DMS79 (cell line): ENCODE results near the gene S100A9.
"Not testable (repeated sequence)": the region's sequence is repeated elsewhere in the genome, so short reads cannot be mapped to it uniquely, and the experiment has no call there.

Experiments used
- DNase-seq: peaks from one replicate; lab custom pipeline; 2025; lab: John Stamatoyannopoulos, UW

Gene S100A9

GRCh38 chr1:153357853-153358690 lies at the start of gene S100A9:
S100A9 (plus strand) TSS chr1:153357854; CDS start chr1:153358284, 430 bp downstream.
- no peak for DNase-seq

GRCh38 chr1:153308540-153308939 lies 49.1 kb upstream of the S100A9 start:
- no peak for DNase-seq

- DNase-seq: no peak
Measured at GRCh38 chr1:153309441-153309840, 48.2 kb upstream of the S100A9 start.

GRCh38 chr1:153310526-153310925 lies 47.1 kb upstream of the S100A9 start:
- no peak for DNase-seq

GRCh38 chr1:153312570-153313186 lies 45.0 kb upstream of the S100A9 start, which contains the start of gene PGLYRP3:
PGLYRP3 (minus strand) TSS chr1:153312952; CDS start chr1:153310665, 2,287 bp downstream.
- DNase-seq: no peak

- DNase-seq: no peak
Measured at GRCh38 chr1:153313288-153313687, 44.4 kb upstream of the S100A9 start.

- not testable (repeated sequence) for DNase-seq
Measured at GRCh38 chr1:153314388-153314787, 43.3 kb upstream of the S100A9 start.

GRCh38 chr1:153316013-153316412 lies 41.6 kb upstream of the S100A9 start:
- DNase-seq: not testable (repeated sequence)

- not testable (repeated sequence) for DNase-seq
Measured at GRCh38 chr1:153318145-153318544, 39.5 kb upstream of the S100A9 start.

- no peak for DNase-seq
Measured at GRCh38 chr1:153322568-153322967, 35.1 kb upstream of the S100A9 start.

GRCh38 chr1:153324912-153325311 lies 32.7 kb upstream of the S100A9 start:
- no peak for DNase-seq

GRCh38 chr1:153333902-153334301 lies 23.8 kb upstream of the S100A9 start:
- no peak for DNase-seq

- DNase-seq: no peak
Measured at GRCh38 chr1:153336650-153337049, 21.0 kb upstream of the S100A9 start.

- DNase-seq: no peak
Measured at GRCh38 chr1:153337980-153338853, 19.4 kb upstream of the S100A9 start.

GRCh38 chr1:153339802-153340201 lies 17.9 kb upstream of the S100A9 start:
- no peak for DNase-seq

GRCh38 chr1:153340356-153340755 lies 17.3 kb upstream of the S100A9 start:
- DNase-seq: no peak

GRCh38 chr1:153341431-153341934 lies 16.2 kb upstream of the S100A9 start:
- DNase-seq: no peak

- no peak for DNase-seq
Measured at GRCh38 chr1:153342178-153342577, 15.5 kb upstream of the S100A9 start.

- DNase-seq: no peak
Measured at GRCh38 chr1:153343040-153343681, 14.5 kb upstream of the S100A9 start.

- DNase-seq: no peak
Measured at GRCh38 chr1:153343811-153344717, 13.6 kb upstream of the S100A9 start.

- no peak for DNase-seq
Measured at GRCh38 chr1:153344718-153345025, 13.0 kb upstream of the S100A9 start.
